GM12875 (cell line): Measurements from ENCODE around the gene C11orf58.
A peak's percentile ranks its signal among the peaks of the same experiment; 100 is the strongest.

Experiments used
- H3K4me3 ChIP-seq: one replicate; pipeline ENCODE4 v1.5.1; 2011; ENCODE audit warnings: low read depth, low read length, control low read depth
- TF ChIP-seq, protein P1 (sequence below): IDR thresholded peaks from 2 replicates; pipeline ENCODE4 v1.5.1; 2011; ENCODE audit warnings: low read depth, mild to moderate bottlenecking, control low read depth, inconsistent platforms, low read length, moderate library complexity, borderline replicate concordance; ENCODE audit not compliant: insufficient read depth

The C11orf58 gene

GRCh38 chr11:16780698-16781550, 42.5 kb downstream of the C11orf58 start:
- H3K4me3 ChIP-seq, result no peak overlapping the region
- TF ChIP-seq, protein P1, sequence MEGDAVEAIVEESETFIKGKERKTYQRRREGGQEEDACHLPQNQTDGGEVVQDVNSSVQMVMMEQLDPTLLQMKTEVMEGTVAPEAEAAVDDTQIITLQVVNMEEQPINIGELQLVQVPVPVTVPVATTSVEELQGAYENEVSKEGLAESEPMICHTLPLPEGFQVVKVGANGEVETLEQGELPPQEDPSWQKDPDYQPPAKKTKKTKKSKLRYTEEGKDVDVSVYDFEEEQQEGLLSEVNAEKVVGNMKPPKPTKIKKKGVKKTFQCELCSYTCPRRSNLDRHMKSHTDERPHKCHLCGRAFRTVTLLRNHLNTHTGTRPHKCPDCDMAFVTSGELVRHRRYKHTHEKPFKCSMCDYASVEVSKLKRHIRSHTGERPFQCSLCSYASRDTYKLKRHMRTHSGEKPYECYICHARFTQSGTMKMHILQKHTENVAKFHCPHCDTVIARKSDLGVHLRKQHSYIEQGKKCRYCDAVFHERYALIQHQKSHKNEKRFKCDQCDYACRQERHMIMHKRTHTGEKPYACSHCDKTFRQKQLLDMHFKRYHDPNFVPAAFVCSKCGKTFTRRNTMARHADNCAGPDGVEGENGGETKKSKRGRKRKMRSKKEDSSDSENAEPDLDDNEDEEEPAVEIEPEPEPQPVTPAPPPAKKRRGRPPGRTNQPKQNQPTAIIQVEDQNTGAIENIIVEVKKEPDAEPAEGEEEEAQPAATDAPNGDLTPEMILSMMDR, result no peak

DNA sequence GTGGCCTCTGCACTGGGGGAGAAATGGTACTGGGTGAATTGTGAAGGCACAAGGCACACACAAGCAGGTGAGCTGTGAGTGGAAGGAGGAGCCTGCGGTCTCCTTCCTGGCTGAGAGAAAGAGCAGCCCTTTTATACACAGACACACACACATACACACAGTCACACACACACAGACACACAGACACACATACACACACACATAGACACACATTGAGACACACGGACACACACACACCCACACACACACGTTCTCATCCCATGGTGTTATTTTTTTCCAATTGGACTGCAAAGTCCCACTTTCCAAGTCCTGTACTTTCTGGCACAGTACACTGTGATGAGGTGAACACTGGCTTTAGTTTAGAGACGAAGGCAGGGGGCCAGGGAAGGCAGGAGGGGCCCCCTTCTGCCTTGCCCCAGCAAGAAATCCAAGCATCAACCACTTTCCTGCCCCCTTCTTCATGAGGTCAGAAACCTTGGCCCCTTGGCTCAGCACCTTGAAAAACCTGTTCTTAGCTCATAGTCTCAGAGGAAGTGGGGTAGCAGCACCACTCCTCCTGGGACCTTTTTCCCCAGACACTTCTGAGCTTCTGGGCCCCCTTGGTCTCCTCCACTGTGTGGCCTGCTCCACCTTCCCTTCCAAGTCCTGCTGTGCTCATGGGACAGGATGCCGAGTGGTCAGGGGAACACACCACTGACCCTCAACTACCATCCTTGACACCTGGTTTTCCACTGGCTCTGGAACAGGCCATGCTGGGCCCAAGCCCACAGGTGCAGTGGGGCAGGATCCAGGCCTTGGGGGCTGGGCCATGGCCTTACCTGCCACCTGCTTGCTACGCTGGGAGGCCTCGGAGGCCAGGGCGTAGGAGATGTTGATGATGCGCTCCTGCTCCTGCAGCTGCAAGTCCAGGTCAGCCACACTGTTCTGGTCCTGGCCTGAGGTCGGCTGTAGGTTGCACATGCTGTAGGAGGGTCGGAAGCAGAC, 43.8 kb downstream of the C11orf58 start:
- TF ChIP-seq, protein P1, result no peak
- no peak overlapping the region for H3K4me3 ChIP-seq

DNA sequence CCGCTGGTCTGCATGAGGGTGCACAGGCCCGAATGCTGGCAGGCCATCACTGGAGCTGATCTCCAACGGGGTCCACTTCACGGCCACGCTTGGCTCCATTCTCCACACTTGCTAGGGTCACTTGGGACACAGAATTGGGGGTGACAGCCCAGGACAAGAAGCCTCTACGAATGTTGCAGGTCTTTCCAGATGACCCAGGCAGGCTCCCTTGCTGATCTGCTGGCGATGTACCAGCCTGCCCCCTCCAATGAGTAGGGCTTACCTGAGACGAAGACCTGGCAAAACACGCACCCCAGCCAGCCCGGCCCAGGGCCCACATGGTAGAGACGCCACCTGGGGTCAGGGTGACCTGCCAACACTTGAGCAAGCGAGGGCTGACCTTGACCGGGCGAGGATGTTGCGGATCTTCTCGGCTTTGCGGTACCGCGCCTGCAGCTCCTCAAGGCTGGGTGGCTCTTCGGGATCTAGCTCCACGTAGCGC, 44.9 kb downstream of the C11orf58 start:
- TF ChIP-seq, protein P1, result no peak
- no peak overlapping the region for H3K4me3 ChIP-seq

DNA sequence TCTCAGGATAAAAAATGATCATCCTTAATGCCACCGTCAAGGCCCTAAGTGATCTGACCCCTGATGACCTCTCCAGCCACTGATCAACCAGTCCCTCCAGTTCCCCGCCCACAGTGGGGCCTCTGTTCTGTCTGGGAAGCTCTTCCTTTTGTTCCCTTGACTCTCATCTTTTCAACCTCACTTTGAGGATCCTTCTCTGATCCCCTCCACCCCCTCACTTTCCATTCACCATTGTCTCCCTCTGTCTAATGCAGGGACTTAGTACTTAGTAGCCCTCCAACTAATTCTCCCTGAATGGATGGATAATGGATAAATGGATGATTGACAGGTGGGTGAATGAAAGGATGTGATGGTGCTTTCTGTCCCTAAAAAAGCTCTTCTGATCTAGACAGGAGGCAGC, 45.6 kb downstream of the C11orf58 start:
- TF ChIP-seq, protein P1, result no peak
- no peak overlapping the region for H3K4me3 ChIP-seq

DNA sequence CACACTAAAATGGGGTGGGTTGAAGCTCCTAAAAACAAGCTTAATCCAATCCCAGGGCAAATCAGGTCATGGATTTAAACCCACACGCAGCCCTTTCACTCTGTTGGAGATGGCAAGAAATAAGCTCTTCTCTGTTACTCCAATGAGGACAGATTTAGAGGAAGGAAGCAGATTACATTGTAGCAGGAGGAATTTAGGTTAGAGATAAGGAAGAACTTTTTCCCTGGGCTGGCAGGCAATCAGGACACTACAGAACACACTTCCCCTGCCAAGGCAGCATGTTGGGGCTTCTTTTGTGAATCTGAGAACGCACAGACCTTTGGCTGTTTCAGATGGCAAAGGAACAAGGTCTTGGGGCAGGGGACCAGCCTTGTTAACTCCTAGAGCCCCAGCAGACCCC, 46.2 kb downstream of the C11orf58 start:
- TF ChIP-seq, protein P1, result no peak

GRCh38 chr11:16785520-16786128, 47.2 kb downstream of the C11orf58 start:
- H3K4me3 ChIP-seq, result no peak overlapping the region
- TF ChIP-seq, protein P1, result peak; percentile 83

More for the DNA sequence above, 46.2 kb downstream of the C11orf58 start:
- H3K4me3 ChIP-seq, result no peak overlapping the region
